Measurements from ENCODE around the gene BLM. TPM values are rescaled to one million over a fixed set of nuclear protein-coding genes. Genes with fewer than 3 reads are reported as not detected.

The BLM gene
- total RNA-seq, 1 donor from 2014 or later, result 3.7 TPM

- Mint-ChIP-seq H3K9me3 (ENCODE audit: unreplicated experiment) (no peaks in the 10 kb centered on the region), H3K4me1 (ENCODE audit: low read depth, unreplicated experiment) (peaks cover 3% of the 10 kb centered on the region), H3K27ac (ENCODE audit: unreplicated experiment) (no peak overlapping the region), H3K4me3 (ENCODE audit: unreplicated experiment) (no peak overlapping the region), H3K27me3 (ENCODE audit: low read depth, unreplicated experiment) (peaks cover 32% of the 10 kb centered on the region), H3K36me3 (ENCODE audit: low read depth, unreplicated experiment) (peaks cover 2% of the 10 kb centered on the region)
- no peak overlapping the region for H3K4me2 ChIP-seq (ENCODE audit: low read length)
- FAIRE-seq (no peak), DNase-seq (ENCODE audit: low read depth) (no peak)
- no peak overlapping the region for H3K4me3 ChIP-seq (ENCODE audit: insufficient read depth, low read depth, low read length)
- H3K79me2 ChIP-seq (ENCODE audit: insufficient read depth, low read length), result no peaks in the 10 kb centered on the region
- no peak overlapping the region for H3K27ac ChIP-seq (ENCODE audit: low read depth, low read length)
- no peak overlapping the region for H3K9ac ChIP-seq (ENCODE audit: low read length)
- H3K4me1 ChIP-seq (ENCODE audit: insufficient read depth, low read length), result no peaks in the 10 kb centered on the region
- no peaks in the 10 kb centered on the region for H4K20me1 ChIP-seq (ENCODE audit: insufficient read depth, low read length)
- no peak for TF ChIP-seq EZH2 (IDR thresholded peaks at IDR 0.05; ENCODE audit: insufficient read depth, low read length)
- TF ChIP-seq CTCF (IDR thresholded peaks at IDR 0.05; ENCODE audit: insufficient read depth, low read depth, low read length), result no peak
- H3K27me3 ChIP-seq (ENCODE audit: insufficient read depth, low read length), result no peaks in the 10 kb centered on the region
- H3K36me3 ChIP-seq (ENCODE audit: insufficient read depth, low read length), result no peaks in the 10 kb centered on the region
- no peaks in the 10 kb centered on the region for H3K9me3 ChIP-seq (ENCODE audit: insufficient read depth, low read depth, low read length)
- H2AFZ ChIP-seq (ENCODE audit: low read depth, low read length), result no peak overlapping the region
These were observed 102.7 kb downstream of the BLM start for GRCh38 chr15:90819850-90820249.

- H3K27ac ChIP-seq (ENCODE audit: low read depth, low read length), result no peak overlapping the region
- H3K4me3 ChIP-seq (ENCODE audit: insufficient read depth, low read depth, low read length), result no peak overlapping the region
- no peak overlapping the region for H3K4me3 Mint-ChIP-seq (ENCODE audit: unreplicated experiment)
- no peak for FAIRE-seq
- H3K9me3 ChIP-seq (ENCODE audit: insufficient read depth, low read depth, low read length), result no peaks in the 10 kb centered on the region
- H3K27me3 ChIP-seq (ENCODE audit: insufficient read depth, low read length), result no peaks in the 10 kb centered on the region
- no peaks in the 10 kb centered on the region for H3K36me3 ChIP-seq (ENCODE audit: insufficient read depth, low read length)
- no peaks in the 10 kb centered on the region for H4K20me1 ChIP-seq (ENCODE audit: insufficient read depth, low read length)
- DNase-seq (ENCODE audit: low read depth), result no peak
- TF ChIP-seq CTCF (IDR thresholded peaks at IDR 0.05; ENCODE audit: insufficient read depth, low read depth, low read length), result no peak
- TF ChIP-seq EZH2 (IDR thresholded peaks at IDR 0.05; ENCODE audit: insufficient read depth, low read length), result no peak
- H3K27ac Mint-ChIP-seq (ENCODE audit: unreplicated experiment), result no peak overlapping the region
- no peak overlapping the region for H2AFZ ChIP-seq (ENCODE audit: low read depth, low read length)
- H3K27me3 Mint-ChIP-seq (ENCODE audit: low read depth, unreplicated experiment), result peaks cover 32% of the 10 kb centered on the region
- no peak overlapping the region for H3K4me2 ChIP-seq (ENCODE audit: low read length)
- no peak overlapping the region for H3K9ac ChIP-seq (ENCODE audit: low read length)
- H3K79me2 ChIP-seq (ENCODE audit: insufficient read depth, low read length), result no peaks in the 10 kb centered on the region
- no peaks in the 10 kb centered on the region for H3K4me1 ChIP-seq (ENCODE audit: insufficient read depth, low read length)
- H3K9me3 Mint-ChIP-seq (ENCODE audit: unreplicated experiment), result no peaks in the 10 kb centered on the region
- peaks cover under 1% of the 10 kb centered on the region for H3K4me1 Mint-ChIP-seq (ENCODE audit: low read depth, unreplicated experiment)
- H3K36me3 Mint-ChIP-seq (ENCODE audit: low read depth, unreplicated experiment), result peaks cover 2% of the 10 kb centered on the region
These were observed 103.3 kb downstream of the BLM start for GRCh38 chr15:90820481-90820880.

- no peaks in the 10 kb centered on the region for H3K9me3 Mint-ChIP-seq (ENCODE audit: unreplicated experiment)
- no peaks in the 10 kb centered on the region for H3K9me3 ChIP-seq (ENCODE audit: insufficient read depth, low read depth, low read length)
- no peak for FAIRE-seq
- TF ChIP-seq EZH2 (IDR thresholded peaks at IDR 0.05; ENCODE audit: insufficient read depth, low read length) (no peak), CTCF (IDR thresholded peaks at IDR 0.05; ENCODE audit: insufficient read depth, low read depth, low read length) (no peak)
- no peak overlapping the region for H3K4me2 ChIP-seq (ENCODE audit: low read length)
- H3K4me3 Mint-ChIP-seq (ENCODE audit: unreplicated experiment), result no peak overlapping the region
- H3K36me3 Mint-ChIP-seq (ENCODE audit: low read depth, unreplicated experiment), result peaks cover 2% of the 10 kb centered on the region
- peaks cover 32% of the 10 kb centered on the region for H3K27me3 Mint-ChIP-seq (ENCODE audit: low read depth, unreplicated experiment)
- no peaks in the 10 kb centered on the region for H3K4me1 ChIP-seq (ENCODE audit: insufficient read depth, low read length)
- no peak overlapping the region for H2AFZ ChIP-seq (ENCODE audit: low read depth, low read length)
- H3K4me1 Mint-ChIP-seq (ENCODE audit: low read depth, unreplicated experiment), result no peaks in the 10 kb centered on the region
- H3K79me2 ChIP-seq (ENCODE audit: insufficient read depth, low read length), result no peaks in the 10 kb centered on the region
- H3K9ac ChIP-seq (ENCODE audit: low read length), result no peak overlapping the region
- no peaks in the 10 kb centered on the region for H3K36me3 ChIP-seq (ENCODE audit: insufficient read depth, low read length)
- H3K27ac ChIP-seq (ENCODE audit: low read depth, low read length), result no peak overlapping the region
- no peak overlapping the region for H3K27ac Mint-ChIP-seq (ENCODE audit: unreplicated experiment)
- H3K27me3 ChIP-seq (ENCODE audit: insufficient read depth, low read length), result no peaks in the 10 kb centered on the region
- no peaks in the 10 kb centered on the region for H4K20me1 ChIP-seq (ENCODE audit: insufficient read depth, low read length)
- H3K4me3 ChIP-seq (ENCODE audit: insufficient read depth, low read depth, low read length), result no peak overlapping the region
- DNase-seq (ENCODE audit: low read depth), result no peak
These were observed 105.2 kb downstream of the BLM start for GRCh38 chr15:90822204-90822955.

Measured in astrocyte (in vitro differentiated cells and primary cell).